ENCODE results near the gene KDM2B.
A peak's percentile ranks its signal among the peaks of the same experiment; 100 is the strongest.
"Not testable (repeated sequence)": the region's sequence is repeated elsewhere in the genome, so short reads cannot be mapped to it uniquely, and the experiment has no call there.

The KDM2B gene

DNA sequence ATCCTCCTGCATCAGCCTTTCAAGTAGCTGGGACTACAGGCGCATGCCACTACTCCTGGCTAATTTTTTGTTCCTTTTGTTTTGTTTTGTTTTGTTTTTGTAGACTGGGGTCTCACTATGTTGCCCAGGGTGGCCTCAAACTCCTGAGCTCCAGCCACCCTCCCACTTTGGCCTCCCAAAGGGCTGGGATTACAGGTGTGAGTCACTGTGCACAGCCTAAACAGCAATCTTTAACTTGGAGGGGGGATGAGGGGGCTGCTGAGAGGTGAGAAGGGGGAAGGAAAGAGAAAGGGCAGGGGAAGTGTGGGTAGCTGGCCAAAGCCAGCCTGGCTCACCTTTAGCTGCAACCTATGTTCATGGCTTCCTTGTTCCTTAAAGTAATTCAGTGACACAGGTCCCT, 77.4 kb downstream of the KDM2B start:
- DNase-seq (ENCODE audit: low read depth in 2 of 2): no peak

DNA sequence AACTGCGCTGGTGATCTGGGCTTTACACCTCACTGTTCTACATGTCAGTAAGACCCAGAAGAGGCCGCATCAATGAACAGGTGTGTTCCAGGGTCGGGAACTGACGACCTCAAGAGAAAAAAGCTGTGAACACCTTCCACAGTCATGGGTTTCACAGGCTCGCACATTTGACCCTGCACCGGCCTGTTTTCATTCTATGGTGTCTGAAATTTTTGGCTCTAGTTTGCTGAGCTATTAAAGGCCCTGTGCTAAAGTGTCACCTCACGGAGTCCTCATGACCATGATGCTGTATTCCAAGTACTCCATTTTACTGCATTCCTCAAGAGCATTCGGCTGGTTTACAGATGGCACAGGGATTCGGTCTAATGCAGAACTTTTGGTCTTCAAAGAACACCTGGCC, 78.9 kb downstream of the KDM2B start:
- no peak for DNase-seq (ENCODE audit: low read depth in 2 of 2)

DNA sequence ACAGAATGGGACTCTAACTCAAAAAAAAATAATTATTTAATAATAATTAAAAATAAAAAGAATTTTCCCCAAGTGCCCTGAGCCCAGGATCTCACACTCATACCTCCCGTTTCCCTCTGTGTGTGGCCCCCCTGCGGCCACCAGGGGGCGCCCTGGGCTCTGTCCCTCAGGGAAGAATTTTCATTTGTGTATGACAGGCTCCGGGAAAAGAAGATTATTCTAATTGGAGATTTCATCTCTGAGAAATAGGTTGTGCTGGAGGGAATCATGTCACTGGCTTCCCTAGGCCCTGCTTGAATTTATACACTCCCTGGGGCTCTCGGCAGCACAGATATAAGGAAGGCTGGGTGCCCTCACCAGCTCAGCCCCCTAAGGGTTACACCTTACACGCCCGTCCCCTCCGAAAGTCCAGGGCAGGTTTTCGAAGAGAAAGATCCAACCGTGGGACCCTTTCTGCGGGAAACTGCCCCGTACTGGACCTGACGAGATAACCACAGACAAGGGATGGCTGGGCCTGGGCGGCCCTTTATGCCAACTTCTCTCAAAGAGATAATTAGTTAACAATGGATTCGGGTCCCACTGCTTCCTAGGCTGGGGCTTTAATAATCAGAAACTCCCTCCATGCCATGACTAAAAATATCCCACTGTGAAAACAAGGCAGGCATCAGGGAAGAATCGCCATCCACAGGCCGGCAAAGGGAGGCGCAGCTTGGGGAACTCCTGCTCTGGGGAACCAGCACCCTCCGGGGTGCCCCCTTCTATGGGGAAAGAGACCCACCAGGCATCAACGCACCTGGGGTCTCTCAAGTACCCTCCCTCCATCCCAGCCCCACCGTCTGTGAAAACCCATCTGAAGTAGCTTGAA, 80.7 kb downstream of the KDM2B start:
- peak; percentile 39 to 47 for DNase-seq (ENCODE audit: low read depth in 2 of 2)

DNA sequence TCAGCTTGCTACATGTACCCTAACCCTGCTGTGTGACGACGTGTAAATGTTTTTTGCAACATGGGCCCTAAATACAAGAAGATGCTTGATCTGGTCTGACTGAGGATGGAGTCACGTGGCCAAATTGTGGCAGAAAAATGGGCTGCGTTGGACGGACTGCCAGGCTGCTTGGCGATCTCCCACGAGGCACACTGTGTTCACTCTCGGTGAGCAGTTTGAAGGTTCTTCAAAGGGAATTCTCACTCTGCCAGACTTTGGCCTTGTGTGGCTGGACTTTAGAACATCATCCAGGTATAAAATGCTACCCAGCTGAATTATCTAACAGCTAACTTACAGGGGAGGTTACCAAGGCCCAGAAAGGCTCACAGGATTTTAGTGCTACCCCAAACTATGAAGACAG, 85.1 kb downstream of the KDM2B start:
- DNase-seq (ENCODE audit: low read depth in 2 of 2): no peak

DNA sequence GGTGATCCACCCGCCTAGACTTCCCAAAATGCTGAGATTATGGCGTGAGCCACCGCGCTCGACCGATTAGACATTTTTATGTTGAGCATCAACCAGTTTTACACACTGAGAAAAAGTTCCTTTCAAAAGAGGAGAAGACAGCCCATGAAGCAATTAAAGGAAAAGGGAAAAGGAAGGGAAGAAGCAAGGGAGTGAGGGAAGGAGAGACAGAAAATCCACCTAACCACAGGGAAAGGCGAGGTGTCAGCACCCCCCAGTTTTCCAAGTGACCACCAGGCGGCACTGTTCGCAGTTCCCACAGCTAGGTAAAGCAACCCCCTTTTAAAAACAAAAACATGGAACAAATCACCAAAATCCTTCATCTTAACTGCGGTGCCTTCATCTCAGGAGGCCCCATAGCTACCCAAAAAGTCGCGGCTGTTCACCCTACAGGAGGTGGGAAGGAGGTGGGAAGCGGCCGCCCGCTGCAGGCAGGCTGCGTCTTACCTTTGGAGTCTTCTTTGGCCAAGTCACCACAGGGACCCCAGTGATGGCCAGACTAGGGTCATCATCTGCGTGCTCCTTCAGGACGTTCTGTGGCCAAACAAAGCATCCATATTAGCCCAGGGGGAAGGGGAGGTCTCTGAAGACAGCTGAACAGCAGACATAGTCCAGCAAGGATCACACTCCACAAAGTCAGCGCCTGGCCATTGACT, 86.6 kb downstream of the KDM2B start:
- peak in 1 of 2 donors; percentile 28 for DNase-seq (ENCODE audit: low read depth in 2 of 2)

DNA sequence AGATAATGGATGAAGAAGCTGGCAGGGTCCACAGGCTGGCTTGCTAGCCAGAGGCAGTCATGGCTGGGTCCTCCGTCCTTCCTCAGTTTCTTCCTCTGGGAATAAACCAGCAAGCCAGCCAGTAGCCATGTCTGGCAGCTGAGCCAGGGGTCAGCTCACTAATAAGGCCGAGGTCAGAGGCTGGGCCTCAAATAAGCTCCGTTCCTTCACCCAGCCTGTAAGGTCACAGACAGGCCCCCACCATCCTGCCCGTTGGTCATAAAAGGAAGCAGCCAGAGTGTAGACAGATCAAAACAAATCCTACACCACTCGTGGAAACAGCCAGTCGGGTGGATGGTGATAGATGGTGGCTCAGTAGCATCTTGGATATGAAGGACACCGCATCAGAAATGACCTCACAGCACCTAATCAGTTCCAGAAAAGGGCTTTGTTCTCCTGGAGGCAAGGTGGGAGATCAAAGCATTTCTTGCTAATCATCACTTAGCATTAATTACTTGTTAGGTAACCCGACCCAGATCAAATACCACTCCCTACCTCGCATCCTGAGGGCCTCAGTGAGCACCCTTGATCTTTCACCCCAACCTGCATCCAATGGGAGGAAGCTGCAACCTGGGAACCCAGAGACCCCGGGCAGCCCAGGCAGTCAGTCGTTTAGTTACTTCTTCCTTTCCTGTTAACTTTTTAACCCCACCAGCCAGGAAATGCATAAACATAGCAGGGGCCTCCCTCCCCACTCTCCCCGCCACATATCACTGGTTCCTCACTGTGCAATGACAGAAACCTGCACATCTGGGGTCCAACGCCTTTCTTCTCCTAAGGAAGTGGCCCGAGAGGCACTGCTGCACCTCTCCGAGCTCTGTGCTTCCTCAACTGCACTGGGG, 90.2 kb downstream of the KDM2B start:
- DNase-seq (ENCODE audit: low read depth in 2 of 2): no peak

DNA sequence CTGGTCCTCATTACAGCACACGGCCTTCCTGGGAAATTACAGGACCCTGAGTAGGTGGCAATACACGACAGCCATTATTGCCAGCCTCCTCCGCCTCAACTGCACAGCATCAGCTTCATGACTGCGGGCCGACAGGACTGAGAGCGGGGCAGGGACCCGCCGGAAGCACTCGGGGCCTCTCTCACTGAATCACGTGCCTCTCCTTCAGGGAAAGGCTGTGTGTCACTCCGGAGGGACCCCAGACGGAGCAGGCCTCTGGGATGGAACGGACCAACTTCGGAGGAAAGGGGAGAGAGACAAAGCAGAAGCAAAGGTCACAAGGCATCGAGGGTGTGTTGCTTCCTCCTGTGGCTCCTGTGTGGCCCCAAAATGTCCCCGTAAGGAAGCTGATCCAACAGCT, 90.9 kb downstream of the KDM2B start:
- no peak for DNase-seq (ENCODE audit: low read depth in 2 of 2)

DNA sequence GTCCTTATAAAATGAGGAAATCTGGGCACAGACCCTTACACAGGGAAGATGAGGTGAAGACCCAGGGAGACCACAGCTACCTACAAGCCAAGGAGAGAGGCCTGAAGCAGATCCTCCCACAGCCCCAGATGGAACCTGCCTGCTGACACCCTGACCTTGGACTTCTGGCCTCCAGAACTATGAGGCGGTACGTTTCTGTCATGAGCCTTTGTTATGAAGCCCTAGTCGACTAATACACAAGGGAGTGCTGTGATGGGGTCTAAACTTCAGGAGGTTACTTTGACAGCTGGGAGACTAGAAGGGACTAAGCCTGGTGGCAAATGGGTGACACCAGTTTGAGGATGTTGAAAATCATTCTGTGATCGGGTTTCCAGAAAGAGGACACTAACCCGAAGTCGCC, 95.9 kb downstream of the KDM2B start:
- no peak for DNase-seq (ENCODE audit: low read depth in 2 of 2)

DNA sequence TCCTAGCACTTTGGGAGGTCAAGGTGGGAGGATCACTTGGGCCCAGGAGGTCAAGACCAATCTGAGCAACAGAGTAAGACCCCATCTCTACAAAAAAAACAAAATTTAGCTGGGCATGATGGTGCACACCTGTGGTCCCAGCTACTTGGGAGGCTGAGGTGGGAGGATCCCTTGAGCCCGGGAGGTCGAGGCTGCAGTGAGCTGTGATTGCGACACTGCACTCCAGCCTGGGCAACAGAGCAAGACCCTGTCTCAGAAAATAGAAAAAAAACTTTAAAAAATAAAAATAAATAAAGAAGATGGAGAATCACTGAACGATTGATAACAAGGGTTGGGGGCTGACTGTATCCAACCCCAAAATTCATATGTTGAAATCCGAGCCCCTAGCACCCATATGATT, 96.3 kb downstream of the KDM2B start:
- DNase-seq (ENCODE audit: low read depth in 2 of 2): not testable (repeated sequence)

DNA sequence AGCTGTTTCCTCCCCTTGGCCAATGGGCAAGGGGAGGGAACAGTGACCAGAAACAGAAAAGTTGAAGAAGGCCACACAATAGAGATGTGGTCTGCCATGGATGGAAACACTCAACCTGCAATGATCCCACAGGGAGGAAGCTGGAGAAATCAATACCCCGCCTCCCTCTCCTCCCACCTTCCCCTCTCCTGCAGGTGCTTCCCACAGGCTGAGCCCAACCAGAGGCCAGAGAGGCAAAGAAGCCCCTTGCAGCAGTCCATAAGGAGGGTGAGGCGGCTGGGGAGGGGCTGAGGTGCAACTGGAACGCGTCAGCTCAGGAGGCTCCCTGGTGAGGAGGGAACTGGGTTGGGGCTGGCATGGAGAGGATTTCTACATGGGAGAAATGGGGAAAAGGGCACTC, 96.9 kb downstream of the KDM2B start:
- DNase-seq (ENCODE audit: low read depth in 2 of 2): no peak

DNA sequence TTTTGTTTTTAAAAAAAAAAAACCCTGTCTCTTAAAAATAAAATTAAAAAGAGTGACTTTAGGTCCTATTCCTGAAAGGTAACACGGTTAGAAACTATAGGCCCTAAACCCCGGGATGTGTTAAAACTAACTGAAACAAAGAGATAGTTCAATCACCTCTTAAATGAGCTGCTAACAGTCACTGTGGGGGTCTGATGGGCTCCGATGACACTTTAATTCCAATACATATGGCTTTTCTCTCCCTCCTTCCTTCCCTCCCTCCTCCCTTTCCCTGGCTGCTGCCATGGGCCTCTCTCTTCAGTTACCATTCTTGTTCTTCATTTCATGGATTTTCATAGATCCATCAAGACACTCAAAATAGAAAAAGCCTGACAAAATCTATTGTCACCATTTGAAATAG, 104.3 kb downstream of the KDM2B start:
- DNase-seq (ENCODE audit: low read depth in 2 of 2): no peak

DNA sequence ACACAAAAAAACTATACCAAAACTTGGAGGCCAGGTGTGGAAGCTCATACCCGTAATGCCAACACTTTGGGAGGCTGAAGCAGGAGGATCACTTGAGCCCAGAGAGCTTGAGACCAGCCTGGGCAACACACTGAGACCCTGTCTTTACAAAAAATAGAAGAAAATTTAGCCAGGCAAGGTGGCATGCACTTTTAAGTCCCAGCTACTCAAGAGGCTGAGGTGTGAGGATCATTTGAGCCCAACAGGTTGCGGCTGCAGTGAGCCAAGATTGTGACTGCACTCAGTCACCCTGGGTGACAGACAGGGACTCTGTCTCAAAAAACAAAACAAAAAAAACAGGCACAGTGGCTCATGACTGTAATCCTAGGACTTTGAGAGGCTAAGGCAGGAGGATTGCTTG, 105.5 kb downstream of the KDM2B start:
- no peak for DNase-seq (ENCODE audit: low read depth in 2 of 2)

DNA sequence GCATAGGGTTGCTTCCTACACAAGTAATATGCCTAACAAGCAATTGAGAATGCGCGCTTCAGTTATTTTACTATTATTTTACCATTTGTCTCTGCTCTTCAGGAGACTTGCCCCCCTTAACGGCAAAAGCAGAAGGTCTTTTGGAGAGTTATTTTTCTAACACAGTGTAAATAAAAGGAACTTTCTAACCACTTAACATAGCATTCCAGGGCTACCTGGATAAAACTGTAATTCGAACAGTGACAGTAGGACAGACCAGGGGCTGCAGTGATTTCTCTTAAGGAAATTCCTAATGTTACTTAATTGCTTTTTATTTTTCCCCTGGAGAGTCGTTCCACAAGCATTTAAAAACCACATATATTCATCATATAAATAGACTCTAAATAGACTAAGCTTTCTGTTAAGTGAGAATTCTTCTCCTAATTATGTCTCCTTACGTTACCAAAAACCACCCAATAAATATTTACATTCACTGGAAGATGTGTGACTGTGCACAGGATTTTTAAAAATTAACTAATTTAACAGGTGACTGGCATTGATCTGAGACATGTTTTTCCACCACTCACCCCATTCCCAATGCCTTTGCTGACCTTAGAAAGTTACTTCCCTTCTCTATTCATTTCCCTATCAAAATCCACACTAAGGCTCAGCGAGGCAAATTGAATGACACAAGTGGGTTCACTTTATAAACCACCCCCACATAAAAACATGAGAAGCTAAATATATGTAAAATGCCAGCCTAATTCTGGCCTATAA, 108.5 kb downstream of the KDM2B start:
- no peak for DNase-seq (ENCODE audit: low read depth in 2 of 2)

DNA sequence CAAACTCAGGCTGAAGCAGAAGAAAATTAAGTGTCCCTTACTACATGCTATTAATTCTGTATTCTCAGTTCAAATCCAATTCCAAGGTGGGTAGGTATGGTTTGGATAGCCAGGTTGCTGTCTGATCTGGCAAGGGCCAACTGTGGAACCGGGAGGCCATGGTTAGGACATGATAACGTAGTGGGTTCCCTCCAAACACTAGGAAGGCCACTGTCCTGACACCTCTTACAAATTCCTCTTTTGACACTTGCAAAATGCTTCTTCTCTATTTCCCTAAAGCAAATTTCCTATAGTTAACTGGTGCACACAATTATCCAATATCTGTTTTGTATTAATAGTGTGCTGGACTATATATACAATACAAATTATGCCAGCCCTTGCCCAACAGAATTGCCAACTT, 110.1 kb downstream of the KDM2B start:
- DNase-seq (ENCODE audit: low read depth in 2 of 2): no peak

DNA sequence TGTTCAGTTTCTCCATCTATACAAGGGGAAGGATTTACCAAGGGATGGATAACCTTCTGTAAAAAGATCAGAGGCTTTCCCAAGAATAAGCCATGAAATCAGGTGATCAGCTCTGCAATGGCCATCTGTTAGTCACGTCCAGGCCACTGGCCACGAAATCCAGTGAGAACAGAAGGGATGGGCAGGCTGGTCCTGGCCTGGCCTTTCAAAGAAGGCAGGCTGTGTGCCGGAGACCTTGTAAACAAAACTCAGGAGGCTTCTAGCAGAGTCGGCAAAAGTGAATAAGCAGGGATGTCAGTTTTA, 112.4 kb downstream of the KDM2B start:
- no peak for DNase-seq (ENCODE audit: low read depth in 2 of 2)

DNA sequence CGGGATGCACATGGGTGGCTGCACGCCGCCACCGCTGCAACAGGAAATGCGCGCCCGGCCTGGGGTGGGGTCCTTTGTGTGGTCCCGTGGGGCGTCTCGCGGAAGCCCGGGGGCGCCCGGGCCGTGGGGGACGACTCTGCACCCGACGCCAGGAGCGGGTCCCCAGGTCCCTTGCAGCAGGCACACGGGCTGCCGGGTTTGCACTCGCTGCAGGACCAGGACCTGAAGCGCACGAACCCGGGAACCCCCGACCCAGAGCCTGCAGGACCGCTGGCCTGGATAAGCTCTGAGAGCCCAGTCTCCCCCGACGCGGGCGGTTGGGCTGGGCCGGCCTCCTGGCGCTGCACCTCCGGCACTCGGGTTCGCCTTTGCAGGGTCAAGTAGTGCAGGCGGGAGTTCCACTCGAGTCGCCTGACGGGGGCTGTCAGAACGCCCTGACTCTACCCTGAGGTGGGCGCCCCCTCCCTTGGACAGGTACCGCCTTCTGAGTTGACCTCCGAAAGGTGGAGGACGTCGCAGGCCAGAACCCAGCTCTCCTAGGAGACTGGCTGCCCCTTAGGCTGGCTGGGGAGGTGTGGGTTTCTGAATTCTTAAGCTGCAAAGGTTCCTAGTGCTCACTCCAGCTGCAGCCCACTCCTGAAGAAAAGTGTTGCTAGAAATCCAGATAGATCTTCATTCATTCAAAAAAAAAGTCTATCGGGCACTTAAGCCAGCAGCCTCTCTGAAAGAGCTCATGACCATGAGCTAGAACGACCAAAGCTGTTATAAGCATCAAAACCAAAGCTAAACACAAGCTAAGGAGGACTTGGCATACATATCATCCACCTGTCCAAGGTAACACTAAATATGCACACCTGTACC, 113.0 kb downstream of the KDM2B start:
- no peak for DNase-seq (ENCODE audit: low read depth in 2 of 2)

DNA sequence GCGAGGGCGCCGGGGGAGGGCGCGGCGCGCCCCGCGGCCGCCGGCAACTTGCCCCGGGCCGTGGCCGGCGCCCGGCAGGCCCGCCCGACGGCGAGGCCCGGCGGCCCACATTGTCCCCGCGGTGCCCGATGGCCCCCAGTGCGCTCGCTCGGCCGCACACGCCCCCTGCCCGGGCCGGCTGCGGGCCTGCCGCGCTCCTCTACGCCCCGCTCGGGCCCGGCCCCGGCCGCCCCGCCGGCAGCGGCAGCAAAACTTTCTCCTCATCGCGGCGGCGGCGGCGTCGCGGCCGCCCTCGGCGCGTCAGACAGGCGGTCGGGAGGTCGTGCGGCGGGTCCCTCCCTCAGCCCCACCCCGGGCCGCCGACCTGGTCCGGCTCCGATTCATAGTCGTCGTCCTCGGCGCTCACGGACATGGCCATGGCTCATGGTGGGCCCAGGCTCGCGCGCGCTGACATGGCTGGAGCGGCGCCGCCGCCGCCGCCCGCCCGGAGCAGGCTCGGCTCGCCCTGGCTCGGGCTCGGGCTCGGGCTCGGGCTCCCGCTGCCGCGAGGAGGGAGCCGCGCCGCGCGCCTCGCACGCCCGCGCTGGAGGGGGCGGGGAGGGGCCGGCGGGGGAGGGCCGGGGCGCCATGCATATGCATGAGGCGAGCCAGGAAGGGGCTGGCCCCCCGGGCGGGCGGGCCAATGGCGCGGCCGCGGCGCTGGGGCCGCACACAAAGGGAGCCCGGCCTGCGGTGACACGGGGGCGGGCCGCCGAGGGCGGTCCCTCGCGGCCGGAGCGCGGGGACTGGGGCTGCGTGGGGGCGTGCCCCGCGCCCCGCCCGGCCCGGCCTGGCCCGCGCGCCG, 113.8 kb downstream of the KDM2B start:
- peak; percentile 88 to 89 for DNase-seq (ENCODE audit: low read depth in 2 of 2)

DNA sequence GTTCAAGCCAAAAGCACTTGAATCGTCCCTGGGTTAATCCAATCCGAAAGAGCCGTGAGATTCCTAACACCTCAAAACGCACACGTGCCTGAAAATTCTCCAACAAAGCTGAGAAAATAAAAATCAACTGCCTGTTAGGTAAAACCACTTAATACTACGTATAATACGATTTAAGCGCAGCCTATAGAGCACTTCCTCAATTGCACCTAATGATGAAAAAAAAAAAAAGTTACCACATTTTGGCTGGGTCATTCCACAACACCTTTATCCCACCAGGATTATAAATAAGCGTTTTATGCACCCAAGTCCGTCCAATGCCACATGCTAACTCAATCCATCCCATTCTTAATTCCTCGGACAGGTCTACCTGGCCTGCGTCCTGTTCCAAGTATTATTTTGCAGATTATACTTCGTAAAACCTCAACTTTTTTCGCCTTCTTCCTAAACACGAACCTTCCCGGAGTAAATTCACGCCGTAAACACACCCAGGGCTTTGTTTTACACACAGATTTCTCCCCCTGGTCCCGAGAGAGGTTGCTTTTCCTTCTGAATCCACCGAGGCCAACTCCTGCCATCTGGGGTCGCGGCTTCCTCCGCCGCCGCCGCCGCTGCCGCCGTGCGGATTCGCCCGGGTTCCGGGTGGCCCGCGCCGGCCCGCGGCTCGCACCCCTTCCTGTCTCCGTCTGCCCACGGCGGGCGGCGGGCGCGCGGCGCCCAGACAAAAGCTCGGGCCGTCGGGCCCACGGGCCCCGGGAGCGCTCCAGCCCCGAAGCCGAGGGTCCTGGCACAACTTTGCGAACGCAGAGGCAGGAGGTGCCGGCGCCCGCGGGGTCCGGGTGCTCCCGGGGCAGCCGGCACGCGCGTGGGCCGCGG, 114.7 kb downstream of the KDM2B start:
- peak; percentile 25 to 34 for DNase-seq (ENCODE audit: low read depth in 2 of 2)

DNA sequence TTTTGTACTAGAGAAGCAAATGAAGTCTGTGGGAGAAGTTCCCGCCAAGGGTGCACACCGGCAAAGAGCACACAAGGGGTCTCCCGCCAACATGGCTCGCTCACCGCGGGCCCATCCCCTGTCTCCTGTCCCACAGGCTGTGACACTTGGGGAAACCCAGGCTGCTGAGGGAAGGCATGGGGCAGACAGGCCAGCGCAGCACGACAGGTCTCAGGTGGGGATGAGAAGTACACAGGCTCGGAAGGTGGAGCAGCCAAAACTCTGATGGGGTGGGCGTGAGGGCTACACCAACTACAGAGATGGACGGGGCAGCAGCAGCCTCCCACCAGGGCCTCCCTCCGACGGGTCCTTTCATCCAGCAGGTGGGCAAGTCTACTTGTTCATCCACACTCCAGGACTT, 116.5 kb downstream of the KDM2B start:
- DNase-seq (ENCODE audit: low read depth in 2 of 2): no peak

All from stimulated activated CD8-positive, alpha-beta memory T cell treated with anti-CD3 and anti-CD28 coated beads, Interleukin-15, amount 100 ng/mL, for 48 hours (primary cell).